Measurements from ENCODE around the gene NTSR2.
A peak's percentile ranks its signal among the peaks of the same experiment; 100 is the strongest.

Gene NTSR2

GRCh38 chr2:11676640-11677039 lies 6.6 kb upstream of the NTSR2 start:
- H3K9me3 ChIP-seq (ENCODE audit: severe bottlenecking) = no peaks in the 10 kb centered on the region
- no peak overlapping the region for H3K27ac ChIP-seq
- DNase-seq = peak; percentile 20
- TF ChIP-seq CTCF (IDR thresholded peaks at IDR 0.05; ENCODE audit: low read depth, low read length) = peak; percentile 43; the same call in 1 of the 2 replicates
- no peak overlapping the region for H3K4me3 ChIP-seq (ENCODE audit: low read depth, low read length)
- no peaks in the 10 kb centered on the region for H3K27me3 ChIP-seq (ENCODE audit: insufficient read depth, low read depth, severe bottlenecking)
- no peaks in the 10 kb centered on the region for H3K36me3 ChIP-seq

GRCh38 chr2:11675423-11676112 lies 5.6 kb upstream of the NTSR2 start:
- Histone ChIP-seq H3K36me3 (no peaks in the 10 kb centered on the region), H3K4me3 (ENCODE audit: low read depth, low read length) (no peak overlapping the region), H3K27ac (no peak overlapping the region), H3K27me3 (ENCODE audit: insufficient read depth, low read depth, severe bottlenecking) (no peaks in the 10 kb centered on the region), H3K9me3 (ENCODE audit: severe bottlenecking) (no peaks in the 10 kb centered on the region)
- peak; percentile 3 for DNase-seq
- no peak for TF ChIP-seq CTCF (IDR thresholded peaks at IDR 0.05; ENCODE audit: low read depth, low read length)

GRCh38 chr2:11674983-11675382 lies 5.0 kb upstream of the NTSR2 start:
- H3K27ac ChIP-seq = no peak overlapping the region
- no peak overlapping the region for H3K4me3 ChIP-seq (ENCODE audit: low read depth, low read length)
- no peaks in the 10 kb centered on the region for H3K27me3 ChIP-seq (ENCODE audit: insufficient read depth, low read depth, severe bottlenecking)
- H3K9me3 ChIP-seq (ENCODE audit: severe bottlenecking) = no peaks in the 10 kb centered on the region
- no peak for TF ChIP-seq CTCF (IDR thresholded peaks at IDR 0.05; ENCODE audit: low read depth, low read length)
- no peaks in the 10 kb centered on the region for H3K36me3 ChIP-seq
- DNase-seq = peak; percentile 2

DNA sequence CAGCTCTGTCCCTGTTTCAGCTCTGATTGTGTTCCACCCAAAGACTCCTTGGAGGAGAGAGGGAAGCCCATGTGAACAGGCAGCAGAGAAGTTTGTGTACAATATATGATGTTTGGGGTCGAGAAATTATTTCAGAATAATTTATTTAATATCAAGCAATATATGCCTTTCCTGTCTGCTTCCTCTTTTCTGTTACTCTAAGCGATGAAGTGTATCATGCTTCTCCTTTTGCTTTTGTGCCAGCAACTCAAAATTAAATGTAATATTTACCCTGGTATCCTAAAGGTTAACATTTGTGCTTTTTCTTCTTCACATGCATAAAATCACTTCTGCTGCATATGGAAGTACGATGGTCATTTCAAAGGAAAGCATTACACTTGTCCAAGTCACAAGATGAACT lies 2.4 kb upstream of the NTSR2 start:
- Histone ChIP-seq H3K9me3 (ENCODE audit: severe bottlenecking) (no peaks in the 10 kb centered on the region), H3K27ac (no peak overlapping the region), H3K36me3 (no peaks in the 10 kb centered on the region), H3K4me3 (ENCODE audit: low read depth, low read length) (no peak overlapping the region), H3K27me3 (ENCODE audit: insufficient read depth, low read depth, severe bottlenecking) (no peaks in the 10 kb centered on the region)
- no peak for DNase-seq
- no peak for TF ChIP-seq CTCF (IDR thresholded peaks at IDR 0.05; ENCODE audit: low read depth, low read length)

DNA sequence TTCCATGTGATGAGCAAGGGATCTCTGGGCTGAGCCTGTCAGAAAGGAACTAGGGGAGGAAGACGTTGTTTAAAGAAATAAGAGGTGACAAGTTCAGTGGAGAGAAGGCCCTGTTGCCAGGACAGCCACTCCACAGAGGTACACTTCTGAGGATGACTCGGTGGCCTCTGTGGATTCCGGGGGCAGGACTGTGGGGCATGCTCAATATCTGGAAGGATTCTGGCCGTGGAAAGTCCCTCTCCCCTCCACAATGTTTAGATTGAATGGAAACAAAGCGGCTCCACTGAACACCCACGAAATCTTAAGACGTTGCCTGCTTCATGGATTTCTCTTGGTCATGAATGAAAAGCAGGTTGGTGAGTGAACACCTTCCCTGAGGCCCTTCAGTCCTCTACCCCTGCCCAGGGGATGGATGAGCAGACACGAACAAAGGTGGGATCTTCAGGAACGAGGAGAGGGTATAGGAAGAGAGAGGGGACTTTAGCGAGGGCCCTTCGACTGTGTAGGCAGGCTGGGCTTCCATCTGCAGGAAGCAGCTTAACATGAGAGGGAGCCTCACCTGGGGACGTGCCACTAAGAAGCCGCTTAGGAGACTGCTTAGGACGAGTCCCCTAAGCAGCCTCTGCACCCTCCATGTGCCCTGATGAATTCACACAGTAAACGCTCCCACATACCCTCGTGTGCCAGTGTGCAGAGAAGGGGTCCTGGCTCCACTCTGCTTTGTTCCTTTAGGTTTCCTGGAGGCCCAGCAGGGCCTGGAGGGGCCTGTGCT lies 1.9 kb downstream of the NTSR2 start:
- H3K27ac ChIP-seq = no peak overlapping the region
- TF ChIP-seq CTCF (IDR thresholded peaks at IDR 0.05; ENCODE audit: low read depth, low read length) = no peak
- H3K9me3 ChIP-seq (ENCODE audit: severe bottlenecking) = no peaks in the 10 kb centered on the region
- DNase-seq = peak; percentile 57
- H3K27me3 ChIP-seq (ENCODE audit: insufficient read depth, low read depth, severe bottlenecking) = no peaks in the 10 kb centered on the region
- no peak overlapping the region for H3K4me3 ChIP-seq (ENCODE audit: low read depth, low read length)
- H3K36me3 ChIP-seq = no peaks in the 10 kb centered on the region
